IMR-90 (cell line): ENCODE data around the gene CARD10. TPM values are rescaled to one million over a fixed set of nuclear protein-coding genes. Genes with fewer than 3 reads are reported as not detected.

Experiments
- ATAC-seq: fragments of 200-7000 bp; cut with Tn5 transposase; 2 replicates; pipeline ENCODE4 v1.9.1; 2020; ENCODE audit warnings: low read depth, mild to moderate bottlenecking, moderate library complexity
- BruUV-seq: library from RNA; stranded (reverse); fragments of 400-500 nt; replicated peaks from 2 replicates; lab custom pipeline; 2021; lab: Mats Ljungman, UMichigan
- CTCF ChIA-PET: fragments of 300-600 bp; formaldehyde crosslinking; extraction: SDS; loops from one replicate; lab custom pipeline; 2021; ENCODE audit warnings: antibody characterized with exemption; lab: Yijun Ruan, JAX
- POLR2A ChIA-PET: fragments of 300-600 bp; sonication (Branson Sonifier 250); formaldehyde crosslinking; loops from one replicate; lab custom pipeline; 2022; ENCODE audit warnings: antibody characterized with exemption; ENCODE audit not compliant: unreplicated experiment; lab: Charles Lee
- DNase-seq: peaks from one replicate; pipeline ENCODE4 v3.0.0; 2013
- H2AFZ ChIP-seq: replicated peaks from 2 replicates; pipeline ENCODE3; 2013; ENCODE audit warnings: low read length, mild to moderate bottlenecking; ENCODE audit not compliant: poor library complexity
- H2AK5ac ChIP-seq: 2 replicates; pipeline ENCODE4 v1.6.1; 2013; ENCODE audit warnings: low read depth, low read length, inconsistent platforms
- H2AK9ac ChIP-seq: replicated peaks from 2 replicates; pipeline ENCODE3; 2013; ENCODE audit warnings: mild to moderate bottlenecking, low read depth, low read length, moderate library complexity; ENCODE audit not compliant: poor library complexity
- H2BK120ac ChIP-seq: 2 replicates; pipeline ENCODE4 v1.6.1; 2013; ENCODE audit warnings: low read depth, low read length, inconsistent platforms
- H2BK15ac ChIP-seq: 3 replicates; pipeline ENCODE4 v1.6.1; 2013; ENCODE audit warnings: low read depth, low read length, inconsistent platforms
- H2BK20ac ChIP-seq: 2 replicates; pipeline ENCODE4 v1.6.1; 2013; ENCODE audit warnings: low read depth, mild to moderate bottlenecking, inconsistent platforms, low read length, moderate library complexity
- H2BK5ac ChIP-seq: 2 replicates; pipeline ENCODE4 v1.6.1; 2013; ENCODE audit warnings: mild to moderate bottlenecking, low read depth, low read length, inconsistent platforms; ENCODE audit not compliant: poor library complexity, severe bottlenecking
- H3K14ac ChIP-seq: replicated peaks from 2 replicates; pipeline ENCODE4 v1.6.1; 2013; ENCODE audit warnings: low read depth, low read length, inconsistent platforms
- H3K18ac ChIP-seq: 2 replicates; pipeline ENCODE4 v1.6.1; 2013; ENCODE audit warnings: low read depth, low read length, control low read depth
- H3K23ac ChIP-seq: 2 replicates; pipeline ENCODE4 v1.6.1; 2013; ENCODE audit warnings: low read depth, low read length, inconsistent platforms
- H3K27ac ChIP-seq: 2 replicates; pipeline ENCODE4 v1.5.1; 2013; ENCODE audit warnings: mild to moderate bottlenecking, control low read depth, low read length; ENCODE audit not compliant: insufficient read depth
- H3K27me3 ChIP-seq: 2 replicates; pipeline ENCODE4 v1.6.1; 2013; ENCODE audit warnings: low read length; ENCODE audit not compliant: control insufficient read depth, insufficient read depth
- H3K36me3 ChIP-seq: 2 replicates; pipeline ENCODE4 v1.6.1; 2013; ENCODE audit warnings: low read length, mixed read lengths; ENCODE audit not compliant: control insufficient read depth, insufficient read depth
- H3K4ac ChIP-seq: 2 replicates; pipeline ENCODE4 v1.6.1; 2013; ENCODE audit warnings: low read depth, low read length, inconsistent platforms
- H3K4me1 ChIP-seq: 2 replicates; pipeline ENCODE4 v1.6.1; 2013; ENCODE audit warnings: low read length, mixed read lengths; ENCODE audit not compliant: control insufficient read depth, insufficient read depth
- H3K4me2 ChIP-seq: 2 replicates; pipeline ENCODE4 v1.6.1; 2013; ENCODE audit warnings: low read depth, mild to moderate bottlenecking, control low read depth, low read length, moderate library complexity
- H3K4me3 ChIP-seq: 2 replicates; pipeline ENCODE4 v1.5.1; 2013; ENCODE audit warnings: low read depth, mild to moderate bottlenecking, control low read depth, low read length, moderate library complexity; ENCODE audit not compliant: insufficient read depth
- H3K56ac ChIP-seq: 2 replicates; pipeline ENCODE4 v1.6.1; 2013; ENCODE audit warnings: low read length, inconsistent platforms; ENCODE audit not compliant: insufficient read depth; ENCODE audit errors: extremely low read depth
- H3K79me1 ChIP-seq, 2 experiments: 2 replicates each; pipeline ENCODE4 v1.6.1; 2013; ENCODE audit warnings: low read length in 2 of 2, inconsistent platforms in 1 of 2, low read depth in 1 of 2
- H3K9ac ChIP-seq: 2 replicates; pipeline ENCODE4 v1.6.1; 2013; ENCODE audit warnings: low read depth, low read length, control low read depth
- H3K9me1 ChIP-seq: 2 replicates; pipeline ENCODE4 v1.6.1; 2013; ENCODE audit warnings: low read length, inconsistent platforms; ENCODE audit not compliant: insufficient read depth
- H3K9me3 ChIP-seq: 2 replicates; pipeline ENCODE4 v1.6.1; 2013; ENCODE audit warnings: low read length; ENCODE audit not compliant: control insufficient read depth, insufficient read depth
- H4K20me1 ChIP-seq: 2 replicates; pipeline ENCODE4 v1.6.1; 2013; ENCODE audit warnings: low read length, inconsistent platforms; ENCODE audit not compliant: insufficient read depth
- H4K5ac ChIP-seq: 2 replicates; pipeline ENCODE4 v1.6.1; 2013; ENCODE audit warnings: mild to moderate bottlenecking, low read depth, low read length, control low read depth
- H4K8ac ChIP-seq, 2 experiments: 2 replicates each; pipeline ENCODE4 v1.6.1; 2013; ENCODE audit warnings: low read depth in 2 of 2, low read length in 2 of 2, control low read depth in 1 of 2, inconsistent platforms in 1 of 2
- H4K91ac ChIP-seq: 2 replicates; pipeline ENCODE4 v1.6.1; 2013; ENCODE audit warnings: low read depth, low read length, inconsistent platforms; ENCODE audit not compliant: insufficient read depth
- BHLHE40 ChIP-seq: fragments of 150-350 bp; IDR thresholded peaks from 2 replicates; pipeline ENCODE4 v1.6.1; 2016; ENCODE audit warnings: mild to moderate bottlenecking, low read depth, low read length
- CEBPB ChIP-seq: IDR thresholded peaks from 2 replicates; pipeline ENCODE4 v1.6.1; 2012; ENCODE audit warnings: low read depth, low read length, improper control_type of control experiment
- CHD1 ChIP-seq: IDR thresholded peaks from 2 replicates; pipeline ENCODE4 v1.6.1; 2012; ENCODE audit warnings: low read depth, low read length, improper control_type of control experiment
- CTCF ChIP-seq: conservative IDR thresholded peaks from 2 replicates; pipeline ENCODE4 v1.5.1; 2012; ENCODE audit warnings: mild to moderate bottlenecking, low read depth, low read length, improper control_type of control experiment
- ELK1 ChIP-seq: fragments of 150-350 bp; IDR thresholded peaks from 2 replicates; pipeline ENCODE4 v1.6.1; 2016; ENCODE audit warnings: low read depth, mild to moderate bottlenecking, low read length, moderate library complexity, borderline replicate concordance
- FOS ChIP-seq: fragments of 150-350 bp; IDR thresholded peaks from 2 replicates; pipeline ENCODE4 v1.6.1; 2016; ENCODE audit warnings: low read depth, low read length
- MAFK ChIP-seq: IDR thresholded peaks from 2 replicates; pipeline ENCODE4 v1.6.1; 2012; ENCODE audit warnings: low read depth, low read length, improper control_type of control experiment
- MAZ ChIP-seq: IDR thresholded peaks from 2 replicates; pipeline ENCODE4 v1.6.1; 2012; ENCODE audit warnings: low read depth, mild to moderate bottlenecking, low read length, improper control_type of control experiment, moderate library complexity, borderline replicate concordance
- POLR2A ChIP-seq: IDR thresholded peaks from 2 replicates; pipeline ENCODE4 v1.6.1; 2012; ENCODE audit warnings: mild to moderate bottlenecking, low read depth, low read length
- RCOR1 ChIP-seq: IDR thresholded peaks from 2 replicates; pipeline ENCODE4 v1.6.1; 2012; ENCODE audit warnings: mild to moderate bottlenecking, low read length, improper control_type of control experiment; ENCODE audit not compliant: insufficient replicate concordance
- SMC3 ChIP-seq: fragments of 150-350 bp; IDR thresholded peaks from 2 replicates; pipeline ENCODE4 v1.6.1; 2016; ENCODE audit warnings: low read depth, mild to moderate bottlenecking, antibody characterized with exemption, low read length, moderate library complexity
- USF2 ChIP-seq: fragments of 150-350 bp; IDR thresholded peaks from 2 replicates; pipeline ENCODE4 v1.6.1; 2017; ENCODE audit warnings: mild to moderate bottlenecking, antibody characterized with exemption, low read length, low read depth
- WGBS, 2 experiments: methylation state at CpG; one replicate each; pipeline versions ENCODE4 v1.1.5 to v1.1.7; 2013; ENCODE audit warnings: missing lambda C conversion rate in 2 of 2; ENCODE audit not compliant: insufficient read length in 1 of 2; ENCODE audit errors: extremely low coverage in 2 of 2; 5-methylcytosine and 5-hydroxymethylcytosine counted together
- dilution Hi-C: fragments of 300-500 bp; cut with HindIII; formaldehyde crosslinking; loops from one replicate; pipeline ENCODE4 v1.14.3; 2018; ENCODE audit warnings: low sequenced_read_pairs; ENCODE audit not compliant: unreplicated experiment
- in situ Hi-C: fragments of 300-500 bp; cut with MboI; formaldehyde crosslinking; loops from 3 replicates; pipeline ENCODE4 v1.14.3; 2019; ENCODE audit warnings: low sequenced_read_pairs, inconsistent platforms, mixed read lengths
- intact Hi-C: fragments of 100-400 bp; cut with micrococcal nuclease; formaldehyde crosslinking; loops from 2 replicates; pipeline ENCODE4 v1.10.0; 2022
- polyA plus RNA-seq, 3 experiments: library from polyadenylated mRNA; depleted of rRNA; stranded (reverse); fragments of >200 nt; gene quantifications; 2 replicates each; pipeline ENCODE4 v1.2.3, GENCODE V29; 2012; ENCODE audit warnings: low replicate concordance in 1 of 3
- total RNA-seq: library from RNA; depleted of rRNA; stranded (reverse); fragments of >200 nt; gene quantifications from 2 replicates; pipeline ENCODE4 v1.2.3, GENCODE V29; 2012

Gene CARD10
- total and polyA plus RNA-seq, 2 of the 4 experiments (the other 2 are of a cell fraction): 6.1 to 18.4 TPM

DNA sequence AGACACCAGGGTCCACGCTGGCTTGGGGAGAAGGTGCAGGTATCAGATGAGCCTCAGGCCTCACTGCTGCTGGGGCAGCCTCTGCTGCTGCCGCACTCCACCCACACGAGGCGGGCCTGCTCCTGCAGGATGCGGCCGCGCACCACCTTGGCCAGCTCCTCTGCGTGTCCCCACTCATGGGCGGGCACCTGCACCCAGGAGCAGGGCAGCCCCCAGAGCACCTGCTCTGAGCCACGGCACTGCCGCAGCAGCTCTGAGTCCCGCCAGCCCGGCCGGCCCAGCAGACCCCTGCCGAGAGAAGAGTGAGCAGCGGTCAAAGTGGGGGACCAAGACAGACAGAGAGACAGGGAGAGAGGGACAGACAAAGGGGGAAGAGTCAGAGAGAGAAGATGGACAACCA is 28.1 kb downstream of the CARD10 start:
- intact Hi-C loops (no loop called here), dilution Hi-C loops (no loop called here), in situ Hi-C loops (no loop called here)
- H2BK20ac ChIP-seq: no peak overlapping the region
- TF ChIP-seq POLR2A (no peak), USF2 (no peak), RCOR1 (no peak), ELK1 (no peak), CHD1 (no peak), FOS (no peak), BHLHE40 (no peak), CTCF (no peak), MAFK (no peak), SMC3 (no peak), MAZ (no peak), CEBPB (no peak)
- H3K27me3 ChIP-seq: no peaks in the 10 kb centered on the region
- H3K23ac ChIP-seq: no peak overlapping the region
- H3K4ac ChIP-seq: no peak overlapping the region
- no peak overlapping the region for H3K14ac ChIP-seq
- H3K4me3 ChIP-seq: no peak overlapping the region
- no peak overlapping the region for H3K18ac ChIP-seq
- H4K91ac ChIP-seq: no peak overlapping the region
- no peak overlapping the region for H3K4me2 ChIP-seq
- H2AK9ac ChIP-seq: no peak overlapping the region
- 90% methylated on average over 15 of the region's 16 CpGs; no CpG with 5 or more reads in 1 of the 2 experiments for WGBS, 2 experiments
- no peaks in the 10 kb centered on the region for H3K9me1 ChIP-seq
- no peak overlapping the region for H2BK5ac ChIP-seq
- no peak overlapping the region for H2AFZ ChIP-seq
- H3K4me1 ChIP-seq: peaks cover 7% of the 10 kb centered on the region
- no peak overlapping the region for H3K56ac ChIP-seq
- no peak overlapping the region for H4K5ac ChIP-seq
- no peaks in the 10 kb centered on the region for H3K9me3 ChIP-seq
- POLR2A ChIA-PET: no interaction called here
- H3K9ac ChIP-seq: no peak overlapping the region
- H4K8ac ChIP-seq: no peak overlapping the region
- peaks cover 5% of the 10 kb centered on the region; the same call in 1 of the 2 replicates for H4K20me1 ChIP-seq
- H3K27ac ChIP-seq: no peak overlapping the region
- CTCF ChIA-PET: no interaction called here
- H2BK15ac ChIP-seq: no peak overlapping the region
- ATAC-seq (no peak), DNase-seq (no peak)
- BruUV-seq: no TSS peak
- H3K36me3 ChIP-seq: peaks cover 2% of the 10 kb centered on the region; the same call in 1 of the 2 replicates
- H2AK5ac ChIP-seq: no peak overlapping the region
- no peak overlapping the region for H2BK120ac ChIP-seq
- no peaks in the 10 kb centered on the region for H3K79me1 ChIP-seq
